Measurements from ENCODE around the gene KIAA1217.

DNA sequence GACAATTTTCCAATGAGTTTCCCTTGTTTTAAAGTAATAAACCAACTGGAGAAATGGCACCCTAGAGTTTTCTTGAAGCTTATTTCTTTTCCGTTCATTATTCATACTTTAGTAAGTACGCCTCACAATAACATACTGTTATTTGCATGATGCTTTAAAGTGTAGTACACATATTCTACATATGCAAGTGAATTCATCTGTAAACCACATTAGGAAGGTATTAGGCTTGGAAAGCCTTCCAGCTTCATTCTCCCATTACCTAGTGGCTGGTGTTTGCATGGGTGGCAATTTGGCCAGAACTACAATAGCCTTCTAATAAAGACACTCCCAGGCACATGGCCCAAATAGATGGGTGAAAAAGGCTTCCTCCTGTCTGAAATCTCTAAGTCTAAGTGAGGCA is 45.5 kb upstream of the KIAA1217 start:
- TF ChIP-seq TAF1 (IDR thresholded peaks at IDR 0.05; ENCODE audit: borderline replicate concordance, insufficient read depth, low read length) (no peak), POLR2AphosphoS5 (IDR thresholded peaks at IDR 0.05; ENCODE audit: low read depth, low read length) (no peak), SIN3A (IDR thresholded peaks at IDR 0.05; ENCODE audit: borderline replicate concordance, insufficient read depth, low read length) (no peak), FOXP2 (optimal IDR thresholded peaks at IDR 0.05; ENCODE audit: borderline replicate concordance, extremely low read depth, extremely low read length, insufficient read depth) (no peak)
- TF ChIP-seq, protein P1, sequence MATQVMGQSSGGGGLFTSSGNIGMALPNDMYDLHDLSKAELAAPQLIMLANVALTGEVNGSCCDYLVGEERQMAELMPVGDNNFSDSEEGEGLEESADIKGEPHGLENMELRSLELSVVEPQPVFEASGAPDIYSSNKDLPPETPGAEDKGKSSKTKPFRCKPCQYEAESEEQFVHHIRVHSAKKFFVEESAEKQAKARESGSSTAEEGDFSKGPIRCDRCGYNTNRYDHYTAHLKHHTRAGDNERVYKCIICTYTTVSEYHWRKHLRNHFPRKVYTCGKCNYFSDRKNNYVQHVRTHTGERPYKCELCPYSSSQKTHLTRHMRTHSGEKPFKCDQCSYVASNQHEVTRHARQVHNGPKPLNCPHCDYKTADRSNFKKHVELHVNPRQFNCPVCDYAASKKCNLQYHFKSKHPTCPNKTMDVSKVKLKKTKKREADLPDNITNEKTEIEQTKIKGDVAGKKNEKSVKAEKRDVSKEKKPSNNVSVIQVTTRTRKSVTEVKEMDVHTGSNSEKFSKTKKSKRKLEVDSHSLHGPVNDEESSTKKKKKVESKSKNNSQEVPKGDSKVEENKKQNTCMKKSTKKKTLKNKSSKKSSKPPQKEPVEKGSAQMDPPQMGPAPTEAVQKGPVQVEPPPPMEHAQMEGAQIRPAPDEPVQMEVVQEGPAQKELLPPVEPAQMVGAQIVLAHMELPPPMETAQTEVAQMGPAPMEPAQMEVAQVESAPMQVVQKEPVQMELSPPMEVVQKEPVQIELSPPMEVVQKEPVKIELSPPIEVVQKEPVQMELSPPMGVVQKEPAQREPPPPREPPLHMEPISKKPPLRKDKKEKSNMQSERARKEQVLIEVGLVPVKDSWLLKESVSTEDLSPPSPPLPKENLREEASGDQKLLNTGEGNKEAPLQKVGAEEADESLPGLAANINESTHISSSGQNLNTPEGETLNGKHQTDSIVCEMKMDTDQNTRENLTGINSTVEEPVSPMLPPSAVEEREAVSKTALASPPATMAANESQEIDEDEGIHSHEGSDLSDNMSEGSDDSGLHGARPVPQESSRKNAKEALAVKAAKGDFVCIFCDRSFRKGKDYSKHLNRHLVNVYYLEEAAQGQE (IDR thresholded peaks at IDR 0.05; ENCODE audit: insufficient read depth in 1 of 2, low read depth in 2 of 2, low read length in 2 of 2) = no peak

All from PFSK-1 (cell line).